HG02610 (cell line): ENCODE data around the gene TF.
"Not testable (repeated sequence)": the region's sequence is repeated elsewhere in the genome, so short reads cannot be mapped to it uniquely, and the experiment has no call there.

Experiments used
- ATAC-seq: cut with Tn5 transposase; IDR thresholded peaks from one replicate; pipeline ENCODE4 v1.9.1; 2021; ENCODE audit warnings: mild to moderate bottlenecking, moderate library complexity; ENCODE audit not compliant: unreplicated experiment

The TF gene

DNA sequence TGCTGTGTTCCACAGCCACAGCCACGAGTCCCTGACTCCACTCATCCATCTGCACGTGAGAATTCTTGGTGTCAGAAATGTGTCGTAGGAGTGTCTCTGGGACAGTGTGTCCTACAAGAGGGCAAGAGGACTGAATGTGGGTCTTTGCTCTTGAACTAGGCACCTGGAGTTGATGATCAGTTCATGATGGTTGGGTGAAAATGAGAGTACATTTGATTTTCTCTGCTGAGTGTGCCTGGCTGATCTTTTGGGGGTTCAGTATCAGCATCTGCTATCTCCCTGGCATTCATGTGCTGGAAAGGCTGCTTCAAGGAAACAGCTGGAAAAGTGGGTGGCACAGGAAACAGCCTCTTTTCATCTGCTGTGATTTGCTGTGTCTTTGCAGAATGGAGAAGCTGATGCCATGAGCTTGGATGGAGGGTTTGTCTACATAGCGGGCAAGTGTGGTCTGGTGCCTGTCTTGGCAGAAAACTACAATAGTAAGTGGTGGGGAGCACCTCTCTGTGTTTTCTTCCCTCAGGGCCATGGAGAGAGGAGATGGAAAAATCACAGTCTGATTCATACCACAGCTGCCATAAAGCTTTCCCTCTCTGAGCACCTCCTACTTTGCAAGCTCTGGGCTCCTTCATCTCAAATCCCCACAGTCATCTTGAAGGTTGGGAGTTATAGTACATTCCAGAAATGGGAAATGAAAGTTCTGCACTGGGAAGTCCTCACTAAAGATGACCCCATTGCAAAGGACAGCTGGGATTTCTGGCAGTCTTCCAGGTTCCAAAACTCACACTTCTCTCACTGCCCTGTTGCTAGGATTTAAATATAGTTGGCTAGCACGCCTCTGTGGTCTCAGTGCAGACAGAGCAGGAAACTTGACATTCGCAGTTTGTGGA is 17.8 kb downstream of the TF start:
- no peak for ATAC-seq

DNA sequence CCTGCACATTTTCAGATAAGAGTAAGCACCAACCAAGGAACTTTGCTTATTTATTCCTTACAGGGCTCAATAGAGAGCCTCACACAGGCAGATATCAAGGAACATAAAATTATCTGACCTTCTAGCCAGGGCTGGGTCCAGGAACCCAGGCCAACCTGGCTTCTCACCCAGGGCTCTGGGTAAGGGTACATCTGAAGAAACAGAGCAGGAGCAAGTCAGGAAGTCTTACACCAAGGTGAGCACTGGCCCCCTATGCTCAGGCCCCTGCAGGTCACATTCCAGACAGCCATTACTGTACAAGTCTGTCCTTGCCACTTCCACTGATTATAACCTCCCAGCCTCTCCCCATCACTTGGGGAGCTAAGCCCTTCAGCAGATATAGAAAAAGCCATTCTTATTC is 19.1 kb downstream of the TF start:
- no peak for ATAC-seq

DNA sequence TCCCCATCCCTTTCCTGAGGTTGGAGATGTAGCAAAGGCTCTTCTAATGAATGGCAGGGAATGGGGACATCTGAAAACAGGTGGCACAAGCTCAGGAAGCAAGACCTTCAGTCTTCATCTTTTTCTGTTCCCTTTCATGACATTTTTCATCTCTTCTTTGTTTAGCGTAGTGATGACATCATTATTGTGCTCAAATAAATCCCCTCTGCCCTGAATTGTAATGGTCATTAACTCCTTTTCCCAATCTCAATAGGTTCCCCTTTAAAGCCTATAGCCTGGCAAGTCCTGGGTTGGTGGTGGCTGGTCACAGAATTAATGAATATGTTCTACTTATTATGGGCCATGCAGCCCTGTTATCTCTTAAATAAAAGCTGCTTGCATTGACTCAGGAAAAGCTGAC is 21.4 kb downstream of the TF start:
- no peak for ATAC-seq

DNA sequence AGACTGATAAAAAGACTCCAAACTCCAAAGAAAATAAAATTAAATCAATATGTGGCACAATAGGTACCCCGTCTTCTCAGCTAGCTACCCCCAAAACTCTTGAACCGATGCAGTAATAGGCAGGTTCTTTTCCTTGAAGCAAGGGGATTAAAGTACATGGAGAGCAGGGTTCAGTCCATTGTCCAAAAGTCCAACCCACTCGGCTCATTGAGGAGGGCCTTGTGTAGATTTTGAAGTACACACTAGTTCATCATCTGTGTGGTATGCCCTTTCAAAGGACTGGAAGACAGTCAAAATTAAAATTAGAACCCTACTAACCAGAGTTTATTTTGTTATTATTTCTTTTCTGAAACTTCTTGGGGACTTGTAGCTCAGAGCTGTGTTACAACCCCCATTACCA is 23.3 kb downstream of the TF start:
- ATAC-seq = no peak

DNA sequence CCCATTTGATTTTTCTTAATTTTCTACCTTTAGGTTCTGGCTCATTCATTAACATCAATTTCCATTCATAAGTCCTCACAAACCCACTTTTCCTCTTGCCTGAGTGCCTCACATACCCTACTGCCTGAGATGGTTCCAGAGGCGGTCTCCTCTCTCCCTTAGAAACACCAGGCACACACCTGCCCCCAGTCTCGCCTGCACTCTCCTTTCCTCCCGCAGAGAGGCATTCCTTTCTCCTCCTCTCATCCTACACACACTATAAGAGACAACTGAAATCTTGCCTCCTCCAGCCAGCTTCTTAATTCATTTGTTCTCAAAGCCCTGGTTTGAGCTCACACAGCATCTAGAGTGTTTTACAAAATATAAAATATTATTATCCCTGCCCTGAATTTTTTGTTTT is 27.5 kb downstream of the TF start:
- ATAC-seq = no peak

DNA sequence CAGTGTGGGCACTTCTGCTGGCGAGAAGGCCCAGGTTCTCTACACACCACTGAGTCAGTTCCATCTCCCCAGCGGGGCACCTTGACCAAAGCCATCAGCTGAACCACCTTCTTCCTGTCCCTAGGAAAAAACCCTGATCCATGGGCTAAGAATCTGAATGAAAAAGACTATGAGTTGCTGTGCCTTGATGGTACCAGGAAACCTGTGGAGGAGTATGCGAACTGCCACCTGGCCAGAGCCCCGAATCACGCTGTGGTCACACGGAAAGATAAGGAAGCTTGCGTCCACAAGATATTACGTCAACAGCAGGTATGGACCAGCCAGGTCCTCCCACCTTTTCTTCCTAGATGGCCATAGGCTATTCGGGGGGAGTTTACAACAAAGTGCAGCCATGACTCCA is 29.1 kb downstream of the TF start:
- no peak for ATAC-seq

DNA sequence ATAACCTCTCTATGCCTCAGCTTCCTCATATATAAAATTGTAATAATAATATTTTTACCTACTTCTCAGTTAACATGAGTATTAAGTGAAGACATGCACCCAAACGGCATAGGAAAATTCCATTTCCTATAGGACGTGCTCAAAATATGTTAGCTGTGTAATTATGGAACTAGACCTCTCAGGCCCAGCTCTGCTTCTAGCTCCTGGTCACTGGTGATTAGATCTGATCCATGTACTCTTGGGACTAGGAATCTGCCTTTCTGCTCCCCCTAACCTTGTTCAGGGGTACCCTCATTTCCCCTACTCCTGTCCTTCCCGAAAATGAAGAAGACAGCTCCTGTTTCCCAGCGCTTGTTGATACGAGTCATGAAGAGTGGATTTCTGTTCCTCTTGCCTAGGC is 29.6 kb downstream of the TF start:
- no peak for ATAC-seq

DNA sequence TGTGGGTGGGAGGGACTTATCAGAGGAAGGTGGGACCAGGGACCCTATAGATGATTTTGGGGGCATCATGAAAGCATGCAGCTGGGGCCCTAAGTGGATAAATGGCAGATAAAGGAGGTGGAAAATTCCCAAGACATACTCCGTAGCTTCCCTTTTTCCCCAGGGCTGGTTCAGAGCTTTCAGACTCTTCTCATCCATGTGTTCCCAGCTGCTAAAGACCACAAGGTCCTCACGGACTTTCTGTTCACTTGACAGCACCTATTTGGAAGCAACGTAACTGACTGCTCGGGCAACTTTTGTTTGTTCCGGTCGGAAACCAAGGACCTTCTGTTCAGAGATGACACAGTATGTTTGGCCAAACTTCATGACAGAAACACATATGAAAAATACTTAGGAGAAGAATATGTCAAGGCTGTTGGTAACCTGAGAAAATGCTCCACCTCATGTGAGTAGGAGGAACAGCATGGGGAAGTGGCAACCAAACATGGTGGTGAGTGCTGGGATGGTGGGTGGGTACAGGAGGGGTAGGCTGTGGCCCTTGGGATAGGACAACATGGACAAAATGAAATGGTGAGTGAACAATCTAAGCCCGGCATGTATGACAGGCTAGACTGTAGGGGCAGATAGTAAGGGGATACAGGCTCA is 30.7 kb downstream of the TF start:
- no peak for ATAC-seq

DNA sequence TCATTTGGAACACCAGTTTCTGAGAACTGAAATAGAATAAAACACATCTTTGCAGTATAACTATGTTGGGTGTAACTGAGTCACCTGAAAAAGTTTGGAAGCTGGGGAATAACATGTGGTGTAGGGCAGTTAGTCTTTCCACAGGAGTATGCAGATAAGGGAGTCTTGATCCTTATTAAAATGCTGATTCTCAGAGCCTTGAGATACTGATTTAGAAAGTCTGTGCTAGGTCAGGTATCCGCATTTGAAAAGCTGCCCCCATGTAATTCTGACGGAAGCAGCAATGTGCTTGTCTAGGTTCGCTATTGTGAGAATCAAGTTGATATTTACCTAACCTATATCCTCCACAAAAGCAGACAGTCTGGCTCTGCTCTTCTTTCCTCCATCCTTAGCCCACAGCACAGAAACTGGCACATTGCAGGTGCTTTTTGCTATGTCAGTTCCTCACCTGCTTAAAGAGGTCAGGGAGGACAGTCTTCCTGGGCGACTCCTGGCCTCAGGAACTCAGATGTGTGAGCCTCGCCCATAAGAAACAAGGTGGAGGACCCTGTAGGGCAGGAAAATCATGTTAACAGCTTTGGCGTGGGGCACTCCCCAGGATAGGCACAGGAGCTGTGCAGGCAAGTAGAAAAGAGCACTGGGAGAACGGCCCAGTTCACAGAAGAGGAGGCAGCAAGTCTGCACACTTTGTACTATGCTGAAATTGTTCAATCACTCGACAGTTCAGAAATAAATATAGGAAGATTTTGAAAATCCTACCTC is 31.8 kb downstream of the TF start:
- no peak for ATAC-seq

DNA sequence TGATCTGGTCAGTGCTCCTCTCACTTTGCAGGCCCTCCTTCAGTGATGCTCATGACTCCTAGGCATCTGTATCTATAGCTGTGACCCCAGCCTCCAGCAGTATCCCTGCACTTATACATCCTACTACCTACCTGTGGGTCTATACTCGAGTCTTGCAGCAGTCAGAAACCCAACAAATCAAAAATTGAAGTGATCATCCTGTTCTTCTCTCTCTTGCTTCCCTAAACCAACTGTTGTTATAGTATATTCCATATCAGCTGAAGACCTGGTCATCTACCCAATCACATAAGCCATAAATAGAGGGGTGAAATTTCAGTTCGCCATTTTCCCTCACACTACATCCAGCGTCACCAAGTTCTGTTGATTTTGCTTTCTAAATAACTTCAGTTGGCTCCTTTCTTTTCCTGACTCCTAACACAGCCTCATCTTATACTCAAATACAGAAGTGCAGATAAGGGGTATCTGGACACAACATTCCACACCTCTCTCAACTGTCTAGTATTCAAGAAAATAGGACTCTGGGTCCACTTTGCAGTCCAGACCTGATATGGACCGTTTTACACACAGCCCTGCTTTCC is 33.5 kb downstream of the TF start:
- no peak for ATAC-seq

DNA sequence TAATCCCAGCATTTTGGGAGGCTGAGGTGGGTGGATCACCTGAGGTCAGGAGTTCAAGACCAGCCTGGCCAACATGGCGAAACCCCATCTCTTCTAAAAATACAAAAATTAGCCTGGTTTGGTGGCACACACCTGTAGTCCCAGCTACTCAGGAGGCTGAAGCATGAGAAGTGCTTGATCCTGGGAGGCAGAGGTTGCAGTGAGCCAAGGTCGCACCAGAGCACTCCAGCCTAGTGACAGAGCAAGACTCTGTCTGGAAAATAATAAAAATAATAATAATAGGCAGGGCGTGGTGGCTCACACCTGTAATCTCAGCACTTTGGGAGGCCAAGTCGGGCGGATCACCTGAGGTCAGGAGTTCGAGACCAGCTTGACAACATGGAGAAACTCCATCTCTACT is 34.6 kb downstream of the TF start:
- not testable (repeated sequence) for ATAC-seq

DNA sequence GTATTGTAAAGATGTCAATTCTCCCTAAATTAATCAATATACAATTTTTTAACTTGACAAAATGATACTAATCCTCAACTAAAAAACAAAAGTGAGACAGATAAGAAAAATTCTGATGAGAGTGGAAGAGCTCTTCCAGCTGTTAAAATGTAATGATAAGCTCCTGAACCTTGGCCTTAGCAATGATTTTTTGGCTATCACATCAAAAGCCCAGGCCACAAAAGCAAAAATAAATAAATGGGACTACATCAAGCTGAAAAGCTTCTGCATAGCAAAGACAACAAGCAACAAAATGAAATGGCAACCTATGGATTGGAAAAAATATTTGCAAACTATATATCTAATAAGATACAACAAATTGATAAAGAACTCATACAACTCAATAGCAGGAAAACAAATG is 35.4 kb downstream of the TF start:
- ATAC-seq = no peak

DNA sequence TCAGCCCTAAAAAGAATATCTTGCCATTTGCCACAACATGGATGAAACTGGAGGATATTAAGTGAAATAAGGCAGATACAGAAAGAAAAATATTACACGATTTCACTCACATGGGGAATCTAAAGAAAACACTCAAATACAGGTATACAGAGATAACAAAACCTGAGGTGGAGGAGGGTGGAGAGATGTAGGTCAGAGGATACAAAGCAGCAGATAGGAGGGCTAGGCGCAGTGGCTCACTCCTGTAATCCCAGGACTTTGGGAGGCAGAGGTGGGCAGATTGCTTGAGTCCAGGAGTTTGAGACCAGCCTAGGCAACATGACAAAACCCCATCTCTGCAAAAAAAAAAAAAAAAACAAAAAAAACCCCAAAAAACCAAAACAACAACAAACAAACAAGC is 36.3 kb downstream of the TF start:
- ATAC-seq = no peak

DNA sequence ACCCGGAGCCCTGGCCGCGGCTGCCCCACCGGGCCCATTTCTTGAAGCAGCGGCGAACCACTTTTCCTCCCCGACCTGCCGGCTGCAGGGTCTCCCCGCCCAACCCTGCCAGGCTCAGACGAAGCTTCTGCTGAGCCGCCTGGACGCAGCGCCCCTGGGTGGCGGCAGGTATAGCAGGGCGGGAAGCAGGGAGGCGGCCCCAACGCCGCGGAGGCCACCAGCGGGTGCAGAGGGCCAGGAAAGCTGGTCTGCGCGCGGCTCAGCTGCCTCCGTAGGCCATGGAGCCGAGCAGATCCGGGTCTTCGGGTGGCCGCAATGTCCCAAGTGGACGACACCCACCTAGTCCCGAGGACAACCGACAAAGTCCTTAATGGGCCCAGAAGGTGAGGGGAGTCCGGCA is 37.6 kb downstream of the TF start:
- ATAC-seq = no peak

DNA sequence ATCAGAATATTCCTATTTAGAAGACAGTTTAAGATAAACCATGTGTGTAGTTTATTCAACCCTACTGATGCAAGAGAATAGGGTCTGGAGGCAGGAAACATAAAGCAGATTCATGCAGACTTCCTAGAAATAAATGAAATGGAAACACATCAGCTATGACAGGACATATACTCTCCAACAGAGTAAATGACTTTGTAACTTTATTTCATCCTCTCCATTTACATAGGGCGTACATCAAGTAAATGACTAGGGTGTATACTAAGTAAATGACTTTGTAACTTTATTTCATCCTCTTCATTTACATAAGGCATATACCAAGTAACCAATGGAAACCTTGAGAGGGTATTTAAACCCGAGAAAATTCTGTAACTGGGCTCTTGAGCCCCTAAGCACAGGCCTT is 41.8 kb downstream of the TF start:
- no peak for ATAC-seq

DNA sequence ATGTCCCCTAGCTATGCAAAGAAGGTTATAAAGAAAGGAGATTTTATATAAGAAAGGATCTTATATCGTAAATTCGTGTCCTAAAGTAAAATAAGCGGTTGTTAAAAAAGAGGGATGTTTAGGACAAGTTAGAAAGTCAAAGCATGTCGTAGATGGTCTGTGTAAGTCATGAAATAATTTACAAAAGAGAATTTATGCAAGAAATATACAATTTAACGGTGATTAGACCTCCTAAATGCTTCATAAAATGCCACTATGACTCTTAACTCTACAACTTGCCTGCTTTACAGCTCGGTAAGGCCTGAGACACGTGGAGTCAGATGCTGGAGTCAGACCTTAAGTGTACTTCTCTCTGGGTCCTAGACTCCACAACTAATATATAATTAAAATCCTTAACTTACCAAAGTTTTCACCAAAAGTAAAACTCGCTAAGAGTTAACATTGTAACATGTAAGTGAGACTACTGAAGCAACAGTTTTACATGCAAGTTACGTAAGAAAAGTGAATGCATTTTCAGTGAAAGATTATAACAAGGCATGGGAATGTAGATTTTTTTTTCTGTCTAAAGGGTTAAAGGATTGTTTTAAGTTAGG is 46.1 kb downstream of the TF start:
- ATAC-seq = no peak

DNA sequence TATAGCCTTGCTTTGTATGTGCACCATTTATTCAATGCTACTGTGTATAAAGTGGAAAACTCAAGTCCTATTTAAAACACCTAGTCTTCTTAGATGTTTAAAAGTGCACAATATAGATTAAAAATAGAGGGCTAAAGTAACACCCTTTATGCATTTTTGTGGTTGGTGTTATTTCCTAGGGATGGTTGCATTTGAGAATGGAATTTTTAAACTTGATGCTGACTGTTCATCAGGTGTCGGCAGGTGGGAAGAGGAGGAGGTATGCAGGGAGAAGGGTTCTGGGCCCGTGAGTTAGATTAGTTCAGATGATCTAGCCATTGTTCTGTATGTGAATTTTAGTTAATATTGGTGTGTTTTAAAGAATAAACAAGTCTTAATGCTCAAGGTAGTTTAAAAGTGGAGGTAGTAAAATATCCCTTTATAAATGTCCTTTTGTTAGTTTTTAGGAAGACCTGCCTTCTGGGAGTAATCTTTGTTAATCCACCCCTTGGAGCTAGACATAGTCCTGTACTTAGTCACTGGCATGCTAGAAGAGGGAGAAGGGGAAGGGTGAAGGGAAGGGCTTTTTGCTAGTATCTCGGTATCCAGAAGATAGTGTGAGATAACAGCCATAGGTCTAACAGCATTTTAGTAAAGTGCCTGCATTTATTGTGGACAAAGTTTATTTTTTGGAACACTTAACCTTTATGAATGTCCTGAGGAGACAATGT is 51.4 kb downstream of the TF start:
- no peak for ATAC-seq

DNA sequence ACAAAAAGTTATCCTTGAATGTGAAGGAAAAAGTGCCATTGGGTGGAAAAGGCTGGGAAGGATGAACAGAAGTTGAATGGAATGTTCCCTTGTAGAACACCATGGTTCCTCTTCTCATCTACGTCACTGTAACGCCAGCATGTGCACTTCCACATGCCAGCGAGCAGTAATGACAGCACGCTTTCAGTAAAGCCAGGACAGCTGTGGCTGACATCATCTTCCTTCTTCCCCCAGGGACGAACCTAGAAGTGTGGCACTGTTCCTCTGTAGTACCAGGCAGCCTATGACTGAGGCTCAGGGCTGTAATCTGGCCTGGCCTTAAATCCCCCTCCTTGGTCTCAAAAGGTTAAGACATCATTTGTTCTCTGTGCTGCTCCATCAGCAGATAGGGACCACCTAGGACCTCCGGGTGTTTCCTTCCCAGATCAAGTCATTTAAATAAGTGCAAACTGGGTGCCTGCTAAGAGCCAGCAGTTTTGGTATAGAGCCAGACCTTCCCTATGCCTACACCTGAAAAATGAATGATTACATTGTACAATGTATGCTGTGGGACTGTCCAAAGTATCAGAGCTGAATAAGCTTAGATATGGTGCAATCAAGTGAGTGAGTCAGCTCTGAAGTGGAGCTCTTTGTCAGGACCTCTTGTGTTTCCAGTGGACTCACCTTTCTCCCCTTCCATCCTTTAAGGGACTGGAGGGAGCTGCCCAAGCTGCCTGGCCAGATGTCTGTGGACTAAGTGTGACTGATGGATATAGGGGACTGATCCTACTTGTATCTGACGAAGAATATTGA is 53.8 kb downstream of the TF start:
- ATAC-seq = no peak

DNA sequence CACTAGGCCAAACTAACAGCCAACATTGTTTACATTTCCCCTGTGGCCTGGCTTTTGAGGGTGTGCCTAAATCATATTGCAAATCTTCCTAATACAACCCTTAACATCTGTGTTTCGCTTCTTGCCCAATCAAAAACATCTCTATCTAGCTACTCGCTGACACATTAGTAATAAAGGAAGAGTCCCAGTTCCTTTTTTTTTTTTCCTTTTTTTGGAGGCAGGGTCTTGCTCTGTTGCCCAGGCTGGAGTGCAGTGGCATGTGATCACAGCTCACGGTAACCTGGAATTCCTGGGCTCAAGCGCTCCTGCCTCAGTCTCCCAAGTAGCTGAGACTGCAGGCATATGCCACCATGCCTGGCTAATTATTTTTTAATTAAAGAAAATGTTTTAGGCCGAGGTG is 57.3 kb downstream of the TF start:
- ATAC-seq = no peak

DNA sequence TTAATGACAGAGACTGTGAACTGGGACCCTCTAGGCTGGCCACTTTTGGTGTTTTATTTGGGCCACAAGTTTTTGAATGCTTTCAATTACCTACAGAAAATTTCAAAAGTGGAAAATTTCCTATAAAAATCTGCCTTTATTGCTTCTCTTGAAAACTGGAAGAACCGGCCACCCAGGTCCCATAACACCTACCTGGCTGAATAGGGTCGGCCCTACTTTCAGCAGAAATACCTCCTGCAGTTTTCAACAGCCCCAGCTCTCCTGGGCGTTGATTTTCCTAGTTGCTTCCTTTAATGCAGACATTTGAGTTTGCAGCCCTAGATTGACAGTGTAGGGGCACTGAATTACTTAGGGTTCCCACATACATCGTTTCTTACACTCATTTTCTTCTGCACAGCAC is 58.7 kb downstream of the TF start:
- no peak for ATAC-seq
